HEK293 (cell line): ENCODE data around the gene MS4A4A.

Experiments
- CTCF ChIP-seq: fragments of 450-650 bp; formaldehyde crosslinking; IDR thresholded peaks from 2 replicates; pipeline ENCODE4 v1.5.1; 2016; ENCODE audit warnings: missing biosample characterization, missing genetic modification characterization
- ZNF114 ChIP-seq: fragments of 450-650 bp; formaldehyde crosslinking; IDR thresholded peaks from 2 replicates; pipeline ENCODE4 v1.5.0; 2017; ENCODE audit warnings: missing biosample characterization, missing genetic modification characterization
- ZNF501 ChIP-seq: fragments of 450-650 bp; formaldehyde crosslinking; IDR thresholded peaks from 2 replicates; pipeline ENCODE4 v1.5.1; 2016; ENCODE audit warnings: missing biosample characterization, missing genetic modification characterization
- ZNF791 ChIP-seq: fragments of 450-650 bp; formaldehyde crosslinking; IDR thresholded peaks from 2 replicates; pipeline ENCODE4 v1.5.1; 2016; ENCODE audit warnings: missing biosample characterization, missing genetic modification characterization

- no peak for TF ChIP-seq ZNF501 (tag by site-specific recombination)
- TF ChIP-seq CTCF = no peak
- TF ChIP-seq ZNF791 (tag by site-specific recombination) = no peak
- no peak for TF ChIP-seq ZNF114
These were observed 35.4 kb downstream of the MS4A4A start for GRCh38 chr11:60315871-60316270.
